ENCODE measurements around the gene KRTAP9-7. TPM values are rescaled to one million over a fixed set of nuclear protein-coding genes. Genes with fewer than 3 reads are reported as not detected.
"Not testable (repeated sequence)": the region's sequence is repeated elsewhere in the genome, so short reads cannot be mapped to it uniquely, and the experiment has no call there.

KRTAP9-7 gene, protein sequence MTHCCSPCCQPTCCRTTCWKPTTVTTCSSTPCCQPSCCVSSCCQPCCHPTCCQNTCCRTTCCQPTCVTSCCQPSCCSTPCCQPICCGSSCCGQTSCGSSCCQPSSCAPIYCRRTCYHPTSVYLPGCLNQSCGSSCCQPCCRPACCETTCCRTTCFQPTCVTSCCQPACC
- polyA plus RNA-seq (not detected in 2 replicates), polyA minus RNA-seq (not detected in 2 replicates)

GRCh38 chr17:41275648-41276190 is at the start of gene KRTAP9-7:
Gene KRTAP9-7, plus strand, starts transcription at chr17:41275698. Its CDS starts 0 bp downstream, at chr17:41275698.
- not testable (repeated sequence) for H3K36me3 ChIP-seq (ENCODE audit: insufficient read depth, low read length); H3K9me2 ChIP-seq (ENCODE audit: insufficient read depth, low read length); H3K9ac ChIP-seq (ENCODE audit: low read length); H4K20me1 ChIP-seq (ENCODE audit: insufficient read depth); H3F3A ChIP-seq (ENCODE audit: insufficient read depth, low read length, poor library complexity, severe bottlenecking); H3K27ac ChIP-seq (ENCODE audit: low read length); H3K4me3 ChIP-seq (ENCODE audit: low read length); H3K9me3 ChIP-seq (ENCODE audit: low read length); H2AFZ ChIP-seq (ENCODE audit: low read depth, low read length); H3K79me2 ChIP-seq (replicated peaks; ENCODE audit: insufficient read depth, low read length); H3K4me2 ChIP-seq (ENCODE audit: low read length); H3K27me3 ChIP-seq (ENCODE audit: insufficient read depth, low read depth, low read length)

DNA sequence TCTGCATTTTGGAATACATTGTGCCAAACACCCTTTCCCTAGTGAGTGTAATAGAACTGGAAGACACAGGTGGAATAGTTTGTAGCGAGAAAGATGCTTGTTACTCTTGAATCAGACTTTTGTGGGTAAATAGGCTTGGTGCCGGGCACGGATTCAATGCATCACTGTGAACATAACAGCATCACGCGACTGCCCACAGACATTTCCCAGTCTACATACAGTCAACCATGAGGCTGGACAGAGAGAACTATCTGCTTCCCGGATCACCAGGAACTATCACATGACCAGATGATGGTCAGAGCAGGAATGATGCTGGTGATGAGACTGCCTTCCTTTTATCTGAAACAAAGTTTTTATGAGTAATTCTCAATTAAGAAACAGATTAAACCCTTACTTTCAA is 49.4 kb upstream of the KRTAP9-7 start:
- Histone ChIP-seq H3K9ac (ENCODE audit: low read length) (no peak overlapping the region), H3K79me2 (replicated peaks; ENCODE audit: insufficient read depth, low read length) (no peaks in the 10 kb centered on the region), H3K9me2 (ENCODE audit: insufficient read depth, low read length) (no peaks in the 10 kb centered on the region), H3K4me3 (ENCODE audit: low read length) (no peak overlapping the region), H3K36me3 (ENCODE audit: insufficient read depth, low read length) (no peaks in the 10 kb centered on the region), H3K9me3 (ENCODE audit: low read length) (no peaks in the 10 kb centered on the region), H3K4me2 (ENCODE audit: low read length) (no peak overlapping the region), H3K27ac (ENCODE audit: low read length) (no peak overlapping the region), H2AFZ (ENCODE audit: low read depth, low read length) (no peak overlapping the region), H4K20me1 (ENCODE audit: insufficient read depth) (no peaks in the 10 kb centered on the region), H3K27me3 (ENCODE audit: insufficient read depth, low read depth, low read length) (no peaks in the 10 kb centered on the region), H3F3A (ENCODE audit: insufficient read depth, low read length, poor library complexity, severe bottlenecking) (no peaks in the 10 kb centered on the region)
- TF ChIP-seq, protein P1, sequence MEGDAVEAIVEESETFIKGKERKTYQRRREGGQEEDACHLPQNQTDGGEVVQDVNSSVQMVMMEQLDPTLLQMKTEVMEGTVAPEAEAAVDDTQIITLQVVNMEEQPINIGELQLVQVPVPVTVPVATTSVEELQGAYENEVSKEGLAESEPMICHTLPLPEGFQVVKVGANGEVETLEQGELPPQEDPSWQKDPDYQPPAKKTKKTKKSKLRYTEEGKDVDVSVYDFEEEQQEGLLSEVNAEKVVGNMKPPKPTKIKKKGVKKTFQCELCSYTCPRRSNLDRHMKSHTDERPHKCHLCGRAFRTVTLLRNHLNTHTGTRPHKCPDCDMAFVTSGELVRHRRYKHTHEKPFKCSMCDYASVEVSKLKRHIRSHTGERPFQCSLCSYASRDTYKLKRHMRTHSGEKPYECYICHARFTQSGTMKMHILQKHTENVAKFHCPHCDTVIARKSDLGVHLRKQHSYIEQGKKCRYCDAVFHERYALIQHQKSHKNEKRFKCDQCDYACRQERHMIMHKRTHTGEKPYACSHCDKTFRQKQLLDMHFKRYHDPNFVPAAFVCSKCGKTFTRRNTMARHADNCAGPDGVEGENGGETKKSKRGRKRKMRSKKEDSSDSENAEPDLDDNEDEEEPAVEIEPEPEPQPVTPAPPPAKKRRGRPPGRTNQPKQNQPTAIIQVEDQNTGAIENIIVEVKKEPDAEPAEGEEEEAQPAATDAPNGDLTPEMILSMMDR (IDR thresholded peaks at IDR 0.05; ENCODE audit: poor library complexity, severe bottlenecking) = no peak
- no peak for TF ChIP-seq EZH2 (IDR thresholded peaks at IDR 0.05; ENCODE audit: borderline replicate concordance, insufficient read depth, low read length, poor library complexity, severe bottlenecking)
- TF ChIP-seq POLR2AphosphoS5 (IDR thresholded peaks at IDR 0.05) = no peak
- no peak for TF ChIP-seq RAD21 (conservative IDR thresholded peaks at IDR 0.05)
- no peak for TF ChIP-seq EP300 (conservative IDR thresholded peaks at IDR 0.05; ENCODE audit: poor library complexity, severe bottlenecking)
- no peak for TF ChIP-seq MXI1 (conservative IDR thresholded peaks at IDR 0.05; ENCODE audit: poor library complexity, severe bottlenecking)
- no peak for TF ChIP-seq TAF1 (IDR thresholded peaks at IDR 0.05; ENCODE audit: low read depth)
- no peak for TF ChIP-seq SMC3 (conservative IDR thresholded peaks at IDR 0.05; ENCODE audit: poor library complexity)
- TF ChIP-seq REST (IDR thresholded peaks at IDR 0.05; ENCODE audit: borderline replicate concordance) = no peak

GRCh38 chr17:41226598-41227095 is 48.9 kb upstream of the KRTAP9-7 start, which contains the start of gene KRTAP9-2:
Gene KRTAP9-2, plus strand, starts transcription at chr17:41226648. Its CDS starts 7 bp downstream, at chr17:41226655.
- H3K27ac ChIP-seq (ENCODE audit: low read length); H3K9ac ChIP-seq (ENCODE audit: low read length); H3K36me3 ChIP-seq (ENCODE audit: insufficient read depth, low read length); H3K9me3 ChIP-seq (ENCODE audit: low read length); H3K4me3 ChIP-seq (ENCODE audit: low read length); H3K79me2 ChIP-seq (replicated peaks; ENCODE audit: insufficient read depth, low read length); H3K27me3 ChIP-seq (ENCODE audit: insufficient read depth, low read depth, low read length); H3K4me2 ChIP-seq (ENCODE audit: low read length); H3F3A ChIP-seq (ENCODE audit: insufficient read depth, low read length, poor library complexity, severe bottlenecking); H2AFZ ChIP-seq (ENCODE audit: low read depth, low read length); H4K20me1 ChIP-seq (ENCODE audit: insufficient read depth); H3K9me2 ChIP-seq (ENCODE audit: insufficient read depth, low read length): not testable (repeated sequence)
